Activated CD8-positive, alpha-beta T cell treated with anti-CD3 and anti-CD28 coated beads for 36 hours (primary cell): ENCODE results near the gene PRDM16. TPM values are rescaled to one million over a fixed set of nuclear protein-coding genes. Genes with fewer than 3 reads are reported as not detected.
"Not testable (repeated sequence)": the region's sequence is repeated elsewhere in the genome, so short reads cannot be mapped to it uniquely, and the experiment has no call there.

ENCODE experiments used
- ATAC-seq: fragments of 200-7000 bp; cut with Tn5 transposase; one replicate; pipeline ENCODE4 v1.10.0; 2021; ENCODE audit warnings: mild to moderate bottlenecking, moderate library complexity
- CTCF ChIA-PET: fragments of 350-600 bp; sonication (Branson Sonifier 250); formaldehyde crosslinking; loops from one replicate; lab custom pipeline; 2021; ENCODE audit warnings: antibody characterized with exemption; lab: Charles Lee
- POLR2A ChIA-PET: fragments of 350-600 bp; sonication (Branson Sonifier 250); formaldehyde crosslinking; loops from one replicate; lab custom pipeline; 2021; ENCODE audit warnings: antibody characterized with exemption; lab: Charles Lee
- DNase-seq: peaks from one replicate; pipeline ENCODE4 v3.0.0-alpha.2; 2020
- H3K27ac Mint-ChIP-seq: one replicate; pipeline ENCODE4 v1.8.0; 2021; ENCODE audit warnings: mild to moderate bottlenecking, mixed read lengths
- H3K27me3 Mint-ChIP-seq: one replicate; pipeline ENCODE4 v1.8.0; 2021; ENCODE audit warnings: mixed read lengths
- H3K36me3 Mint-ChIP-seq: one replicate; pipeline ENCODE4 v1.8.0; 2021; ENCODE audit warnings: low read depth, mixed read lengths
- H3K4me1 Mint-ChIP-seq: one replicate; pipeline ENCODE4 v1.8.0; 2021; ENCODE audit warnings: low read depth, mixed read lengths
- H3K4me3 Mint-ChIP-seq: one replicate; pipeline ENCODE4 v1.8.0; 2021; ENCODE audit warnings: mild to moderate bottlenecking, moderate library complexity, mixed read lengths
- H3K9me3 Mint-ChIP-seq: one replicate; pipeline ENCODE4 v1.8.0; 2021; ENCODE audit warnings: mixed read lengths
- intact Hi-C: fragments of 100-400 bp; cut with micrococcal nuclease; formaldehyde crosslinking; loops from one replicate; pipeline ENCODE4 v1.10.0; 2022
- total RNA-seq, 2 experiments: library from RNA; stranded (reverse); gene quantifications; one replicate each; pipeline ENCODE4 v1.2.3, GENCODE V29; 2021
- TF ChIP-seq, protein P1 (sequence below): fragments of 200-600 bp; IDR thresholded peaks from one replicate; pipeline ENCODE4 v1.8.0; 2022; ENCODE audit warnings: antibody characterized with exemption, mild to moderate bottlenecking

PRDM16 gene
- total RNA-seq, 2 experiments from 2014 or later: 0.29 to 0.49 TPM

DNA sequence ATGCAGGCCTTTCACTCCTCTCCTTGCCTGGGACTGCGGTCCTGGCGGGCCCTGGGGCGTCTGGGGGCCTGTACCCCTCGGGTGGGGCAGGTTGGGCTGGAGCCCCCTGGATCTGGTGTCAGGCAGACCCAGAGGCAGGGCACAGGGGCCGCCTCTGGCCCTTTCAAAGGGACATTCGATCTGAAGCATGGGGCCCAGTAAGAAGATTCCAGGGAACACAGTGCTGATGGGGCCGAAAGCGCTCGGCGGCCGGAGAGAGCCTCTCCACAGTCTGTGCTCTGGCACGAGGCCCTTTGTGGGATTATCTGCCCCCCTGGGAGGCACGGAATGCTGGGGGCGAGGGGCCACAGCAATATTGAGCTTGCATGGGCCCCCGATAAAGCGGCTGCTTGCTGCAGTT, 15.2 kb downstream of the PRDM16 start:
- Mint-ChIP-seq H3K36me3 (no peaks in the 10 kb centered on the region), H3K27ac (no peak overlapping the region), H3K4me1 (no peaks in the 10 kb centered on the region), H3K27me3 (peaks cover 1% of the 10 kb centered on the region), H3K9me3 (no peaks in the 10 kb centered on the region), H3K4me3 (no peak overlapping the region)
- CTCF ChIA-PET: no interaction called here
- TF ChIP-seq, protein P1, sequence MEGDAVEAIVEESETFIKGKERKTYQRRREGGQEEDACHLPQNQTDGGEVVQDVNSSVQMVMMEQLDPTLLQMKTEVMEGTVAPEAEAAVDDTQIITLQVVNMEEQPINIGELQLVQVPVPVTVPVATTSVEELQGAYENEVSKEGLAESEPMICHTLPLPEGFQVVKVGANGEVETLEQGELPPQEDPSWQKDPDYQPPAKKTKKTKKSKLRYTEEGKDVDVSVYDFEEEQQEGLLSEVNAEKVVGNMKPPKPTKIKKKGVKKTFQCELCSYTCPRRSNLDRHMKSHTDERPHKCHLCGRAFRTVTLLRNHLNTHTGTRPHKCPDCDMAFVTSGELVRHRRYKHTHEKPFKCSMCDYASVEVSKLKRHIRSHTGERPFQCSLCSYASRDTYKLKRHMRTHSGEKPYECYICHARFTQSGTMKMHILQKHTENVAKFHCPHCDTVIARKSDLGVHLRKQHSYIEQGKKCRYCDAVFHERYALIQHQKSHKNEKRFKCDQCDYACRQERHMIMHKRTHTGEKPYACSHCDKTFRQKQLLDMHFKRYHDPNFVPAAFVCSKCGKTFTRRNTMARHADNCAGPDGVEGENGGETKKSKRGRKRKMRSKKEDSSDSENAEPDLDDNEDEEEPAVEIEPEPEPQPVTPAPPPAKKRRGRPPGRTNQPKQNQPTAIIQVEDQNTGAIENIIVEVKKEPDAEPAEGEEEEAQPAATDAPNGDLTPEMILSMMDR: no peak
- POLR2A ChIA-PET: no interaction called here
- no peak for DNase-seq
- no peak for ATAC-seq
- intact Hi-C loops: no loop called here

DNA sequence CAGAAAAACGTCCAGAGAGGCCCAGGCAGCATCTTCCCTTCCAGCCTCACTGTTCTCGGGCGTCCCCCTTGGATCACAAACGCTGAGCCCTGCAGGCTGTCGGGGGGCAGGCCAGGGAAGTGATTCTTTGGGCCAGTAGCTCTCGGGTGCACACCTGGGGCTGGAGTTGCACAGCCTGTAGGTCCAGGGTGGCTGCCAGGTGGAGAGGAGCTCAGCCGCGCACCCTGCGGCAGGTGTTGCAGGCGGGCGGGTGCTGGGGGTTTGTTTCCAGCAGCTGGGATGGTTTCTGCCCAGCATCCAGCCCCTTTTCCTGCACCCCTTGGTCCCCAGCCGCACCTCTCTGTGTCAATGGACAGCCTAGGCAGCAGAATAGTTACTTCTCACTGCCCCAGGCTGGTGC, 15.7 kb downstream of the PRDM16 start:
- CTCF ChIA-PET: no interaction called here
- TF ChIP-seq, protein P1: no peak
- H3K27me3 Mint-ChIP-seq: no peaks in the 10 kb centered on the region
- POLR2A ChIA-PET: no interaction called here
- DNase-seq (no peak), ATAC-seq (no peak)
- H3K36me3 Mint-ChIP-seq: no peaks in the 10 kb centered on the region
- H3K27ac Mint-ChIP-seq: no peak overlapping the region
- no peaks in the 10 kb centered on the region for H3K4me1 Mint-ChIP-seq
- H3K4me3 Mint-ChIP-seq: no peak overlapping the region
- no peaks in the 10 kb centered on the region for H3K9me3 Mint-ChIP-seq
- intact Hi-C loops: no loop called here

DNA sequence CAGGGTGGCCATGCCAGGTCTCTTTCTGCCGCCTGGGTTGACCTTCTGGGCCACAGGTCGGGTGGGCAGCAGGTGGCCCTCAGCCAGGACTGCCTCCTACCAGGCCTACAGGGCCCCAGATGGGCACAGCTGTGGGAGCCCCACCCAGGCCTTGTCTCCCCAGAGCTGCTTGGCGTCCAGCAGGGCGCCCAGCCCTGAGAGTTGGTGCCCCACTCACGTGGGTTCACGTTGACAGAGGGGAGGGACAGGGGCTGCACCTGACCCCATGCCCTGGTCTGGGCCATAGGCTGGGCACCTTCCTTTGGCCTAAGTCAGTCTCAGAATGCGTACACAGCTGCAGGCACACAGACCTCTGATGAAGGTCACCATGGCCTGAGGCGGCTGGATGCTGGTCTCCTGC, 16.7 kb downstream of the PRDM16 start:
- no peak for ATAC-seq
- Mint-ChIP-seq H3K4me3 (no peak overlapping the region), H3K4me1 (no peaks in the 10 kb centered on the region), H3K36me3 (no peaks in the 10 kb centered on the region), H3K9me3 (no peaks in the 10 kb centered on the region), H3K27ac (no peak overlapping the region), H3K27me3 (no peaks in the 10 kb centered on the region)
- intact Hi-C loops: no loop called here
- no peak for DNase-seq
- TF ChIP-seq, protein P1: no peak
- POLR2A ChIA-PET: no interaction called here
- CTCF ChIA-PET: no interaction called here

DNA sequence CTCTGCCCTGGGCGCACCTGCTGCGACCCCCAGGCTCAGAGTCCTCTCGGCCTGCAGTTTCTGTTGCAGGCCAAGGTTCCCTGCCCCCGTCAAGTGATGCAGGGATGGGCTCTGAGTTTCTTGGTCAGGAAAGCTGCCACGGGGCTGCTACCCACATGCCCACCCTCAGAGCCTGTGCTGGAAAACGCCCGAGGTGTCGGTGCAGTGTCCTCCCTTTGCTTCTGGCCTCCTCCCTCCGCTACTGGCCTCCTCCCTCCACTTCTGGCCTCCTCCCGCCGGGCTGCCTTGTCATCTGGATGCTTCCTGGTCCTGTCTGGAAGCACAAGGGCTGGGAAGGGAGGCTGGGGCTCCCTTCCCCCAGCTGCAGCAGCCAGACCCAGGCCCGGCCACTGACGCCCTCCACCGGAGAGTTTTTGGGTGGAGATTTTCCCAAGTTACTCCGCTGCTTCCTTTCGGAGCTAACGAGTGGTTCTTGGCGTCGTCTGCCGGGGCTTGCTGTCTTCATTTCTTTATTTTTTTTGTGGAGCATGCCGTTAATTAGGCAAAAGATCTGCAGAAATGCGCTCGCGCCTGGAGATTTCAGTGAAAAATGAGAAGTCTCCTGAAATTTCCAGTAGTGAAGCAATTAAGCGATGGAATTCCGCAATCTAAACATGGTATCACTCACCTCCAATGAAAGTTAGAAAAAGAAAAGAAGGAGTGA, 17.4 kb downstream of the PRDM16 start:
- Mint-ChIP-seq H3K27me3 (no peaks in the 10 kb centered on the region), H3K4me3 (no peak overlapping the region), H3K36me3 (no peaks in the 10 kb centered on the region), H3K9me3 (no peaks in the 10 kb centered on the region), H3K27ac (no peak overlapping the region), H3K4me1 (no peaks in the 10 kb centered on the region)
- CTCF ChIA-PET: no interaction called here
- ATAC-seq: no peak
- POLR2A ChIA-PET: no interaction called here
- TF ChIP-seq, protein P1: no peak
- no peak for DNase-seq
- intact Hi-C loops: no loop called here

DNA sequence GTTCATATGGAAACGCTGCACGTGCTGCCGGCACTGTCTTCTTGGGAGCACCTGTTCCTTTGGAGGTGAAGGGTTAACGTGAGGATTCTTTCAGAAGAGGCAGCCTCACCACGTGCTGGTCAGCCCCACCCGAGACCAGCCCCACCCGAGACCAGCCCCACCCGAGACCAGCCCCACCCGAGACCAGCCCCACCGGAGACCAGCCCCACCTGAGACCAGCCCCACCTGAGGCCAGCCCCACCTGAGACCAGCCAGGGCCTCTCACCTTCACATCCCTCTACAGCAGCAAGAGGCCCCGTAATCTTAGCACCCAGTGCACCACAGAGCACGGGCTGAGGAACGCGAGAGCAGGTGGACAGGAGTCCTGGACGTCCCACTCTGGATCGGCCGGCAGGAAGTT, 18.0 kb downstream of the PRDM16 start:
- CTCF ChIA-PET: no interaction called here
- H3K9me3 Mint-ChIP-seq: no peaks in the 10 kb centered on the region
- ATAC-seq (no peak), DNase-seq (no peak)
- no peaks in the 10 kb centered on the region for H3K36me3 Mint-ChIP-seq
- H3K27me3 Mint-ChIP-seq: no peaks in the 10 kb centered on the region
- intact Hi-C loops: no loop called here
- TF ChIP-seq, protein P1: no peak
- H3K4me1 Mint-ChIP-seq: no peaks in the 10 kb centered on the region
- POLR2A ChIA-PET: no interaction called here
- H3K27ac Mint-ChIP-seq: no peak overlapping the region
- H3K4me3 Mint-ChIP-seq: no peak overlapping the region

DNA sequence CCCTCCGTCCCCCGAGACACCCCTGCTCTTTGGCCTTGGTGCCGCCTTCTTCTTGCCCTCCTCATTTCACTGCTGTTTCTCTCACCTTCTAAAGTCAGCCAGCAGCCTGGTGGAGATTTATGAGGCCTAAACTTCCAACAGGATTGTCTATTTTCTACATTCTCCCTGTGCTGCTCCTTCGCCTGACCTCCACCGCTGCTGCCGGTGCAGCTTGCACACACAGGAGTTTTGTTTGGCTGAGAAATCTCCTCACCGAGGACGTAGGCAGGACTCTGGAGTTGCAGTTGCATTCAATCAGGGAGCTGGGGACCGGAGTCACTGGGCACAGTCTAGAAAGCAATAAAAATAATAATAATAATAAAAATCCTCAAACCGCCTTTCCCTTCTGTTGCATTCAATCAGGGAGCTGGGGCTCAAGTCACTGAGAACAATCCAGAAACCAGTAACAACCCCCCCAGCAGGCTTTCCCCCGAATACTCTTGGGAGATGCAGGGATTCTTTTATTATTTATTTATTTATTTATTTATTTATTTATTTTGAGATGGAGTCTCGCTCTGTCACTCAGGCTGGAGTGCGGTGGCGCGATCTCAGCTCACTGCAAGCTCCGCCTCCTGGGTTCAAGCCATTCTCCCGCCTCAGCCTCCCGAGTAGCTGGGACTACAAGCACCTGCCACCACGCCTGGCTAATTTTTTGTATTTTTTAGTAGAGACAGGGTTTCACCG, 19.1 kb downstream of the PRDM16 start:
- ATAC-seq, H3K4me3 Mint-ChIP-seq, H3K9me3 Mint-ChIP-seq, POLR2A ChIA-PET, H3K27ac Mint-ChIP-seq, CTCF ChIA-PET, intact Hi-C loops, H3K27me3 Mint-ChIP-seq, H3K36me3 Mint-ChIP-seq, H3K4me1 Mint-ChIP-seq, DNase-seq: not testable (repeated sequence)
